Activated T-cell treated with anti-CD3 and anti-CD28 coated beads for 48 hours (primary cell): ENCODE measurements around the gene CPLX1.
"Not testable (repeated sequence)": the region's sequence is repeated elsewhere in the genome, so short reads cannot be mapped to it uniquely, and the experiment has no call there.

Source experiments
- DNase-seq: peaks from one replicate; pipeline ENCODE4 v3.0.0-alpha.2; 2020; ENCODE audit warnings: low read depth

CPLX1 gene

GRCh38 chr4:775485-775884, 50.4 kb downstream of the CPLX1 start:
- DNase-seq: not testable (repeated sequence)

GRCh38 chr4:774419-775092, 51.4 kb downstream of the CPLX1 start:
- not testable (repeated sequence) for DNase-seq

- DNase-seq: no peak
These were observed 52.7 kb downstream of the CPLX1 start for GRCh38 chr4:773214-773613.

- no peak for DNase-seq
These were observed 53.2 kb downstream of the CPLX1 start for GRCh38 chr4:772776-773175.

GRCh38 chr4:772118-772517, 53.8 kb downstream of the CPLX1 start:
- DNase-seq: no peak

- no peak for DNase-seq
These were observed 54.5 kb downstream of the CPLX1 start for GRCh38 chr4:771464-771863.

GRCh38 chr4:770022-770421, 55.9 kb downstream of the CPLX1 start:
- DNase-seq: no peak

GRCh38 chr4:769511-769910, 56.4 kb downstream of the CPLX1 start:
- DNase-seq: no peak

GRCh38 chr4:768995-769394, 56.9 kb downstream of the CPLX1 start:
- no peak for DNase-seq

GRCh38 chr4:768076-768475, 57.9 kb downstream of the CPLX1 start:
- no peak for DNase-seq

GRCh38 chr4:766559-767283, 59.2 kb downstream of the CPLX1 start:
- no peak for DNase-seq

GRCh38 chr4:766152-766515, 59.8 kb downstream of the CPLX1 start:
- DNase-seq: no peak

GRCh38 chr4:764405-765169, 61.3 kb downstream of the CPLX1 start:
- DNase-seq: no peak

- DNase-seq: no peak
These were observed 62.0 kb downstream of the CPLX1 start for GRCh38 chr4:763922-764321.

GRCh38 chr4:763191-763810, 62.6 kb downstream of the CPLX1 start:
- DNase-seq: no peak

GRCh38 chr4:762211-763190, 63.4 kb downstream of the CPLX1 start:
- no peak for DNase-seq

GRCh38 chr4:761739-762138, 64.2 kb downstream of the CPLX1 start:
- DNase-seq: no peak

- no peak for DNase-seq
These were observed 64.8 kb downstream of the CPLX1 start for GRCh38 chr4:761086-761485.

- no peak for DNase-seq
These were observed 65.3 kb downstream of the CPLX1 start for GRCh38 chr4:760616-761015.

- DNase-seq: not testable (repeated sequence)
These were observed 66.1 kb downstream of the CPLX1 start for GRCh38 chr4:759810-760209.

- DNase-seq: no peak
These were observed 68.8 kb downstream of the CPLX1 start for GRCh38 chr4:757111-757510.
